Thoracic aorta (tissue), 2 donors: Measurements from ENCODE around the gene SCP2. TPM values are rescaled to one million over a fixed set of nuclear protein-coding genes. Genes with fewer than 3 reads are reported as not detected.

Experiments
- ATAC-seq: fragments of 150-250 bp; one replicate; pipeline ENCODE4 v1.8.0; 2017; ENCODE audit warnings: low read depth; ENCODE audit not compliant: insufficient number of reproducible peaks, low FRiP score
- DNase-seq: peaks from one replicate; pipeline ENCODE4 v3.0.0-alpha.2; 2020; ENCODE audit warnings: low spot score
- H3K27ac ChIP-seq, 2 donors: fragments of 200-600 bp; sonication (generic); 1 replicate in 1 of 2; 2 replicates in 1 of 2; pipeline ENCODE4 v1.5.1; 2016; ENCODE audit warnings: mild to moderate bottlenecking in 2 of 2, moderate library complexity in 2 of 2
- H3K27me3 ChIP-seq: fragments of 200-600 bp; sonication (generic); replicated peaks from 2 replicates; pipeline ENCODE4 v1.6.0; 2016; ENCODE audit warnings: mild to moderate bottlenecking; ENCODE audit not compliant: insufficient read depth
- H3K36me3 ChIP-seq: fragments of 200-600 bp; sonication (generic); one replicate; pipeline ENCODE4 v1.5.1; 2016
- H3K4me1 ChIP-seq, 2 donors: fragments of 200-600 bp; sonication (generic); 1 replicate in 1 of 2; 2 replicates in 1 of 2; pipeline versions ENCODE4 v1.5.1 to v1.6.0; 2016; ENCODE audit warnings: low read depth in 2 of 2, mild to moderate bottlenecking in 1 of 2; ENCODE audit not compliant: control insufficient read depth in 1 of 2
- H3K4me3 ChIP-seq: fragments of 200-600 bp; sonication (generic); 2 replicates; pipeline ENCODE4 v1.5.1; 2016; ENCODE audit warnings: mild to moderate bottlenecking
- H3K9me3 ChIP-seq: fragments of 200-600 bp; sonication (generic); 2 replicates; pipeline ENCODE4 v1.5.1; 2016
- CTCF ChIP-seq: fragments of 200-600 bp; sonication (generic); IDR thresholded peaks from one replicate; pipeline ENCODE4 v1.5.1; 2019; ENCODE audit warnings: antibody characterized with exemption
- total RNA-seq, 2 donors: library from RNA; depleted of rRNA; stranded (reverse); fragments of >200 nt; gene quantifications; one replicate each; pipeline versions ENCODE4 v1.1.0 to v1.2.3, GENCODE V29; 2016

SCP2 gene
- total RNA-seq, 2 donors from 2014 or later, result 75.1 to 99.9 TPM

- ATAC-seq, result no peak
- Histone ChIP-seq H3K27ac (no peak overlapping the region), H3K9me3 (no peaks in the 10 kb centered on the region)
Observed at GRCh38 chr1:53023546-53023945, 96.5 kb downstream of the SCP2 start.

GRCh38 chr1:53024117-53024516 lies 97.0 kb downstream of the SCP2 start:
- Histone ChIP-seq H3K27ac (no peak overlapping the region), H3K36me3 (peaks cover 2% of the 10 kb centered on the region), H3K4me3 (no peak overlapping the region), H3K4me1 (peaks cover 4 to 10% of the 10 kb centered on the region in 2 donors), H3K9me3 (no peaks in the 10 kb centered on the region), H3K27me3 (no peaks in the 10 kb centered on the region)
- no peak for ATAC-seq
- TF ChIP-seq CTCF, result no peak
- DNase-seq, result no peak

More at GRCh38 chr1:53023546-53023945, 96.5 kb downstream of the SCP2 start:
- Histone ChIP-seq H3K4me1 (peaks cover 4 to 10% of the 10 kb centered on the region in 2 donors), H3K36me3 (peaks cover 2% of the 10 kb centered on the region), H3K4me3 (no peak overlapping the region), H3K27me3 (no peaks in the 10 kb centered on the region)
- TF ChIP-seq CTCF, result no peak
- DNase-seq, result no peak

GRCh38 chr1:53025034-53025768 lies 98.1 kb downstream of the SCP2 start:
- H3K27ac ChIP-seq, result no peak overlapping the region
- H3K27me3 ChIP-seq, result no peaks in the 10 kb centered on the region
- no peak overlapping the region for H3K4me3 ChIP-seq
- H3K9me3 ChIP-seq, result no peaks in the 10 kb centered on the region
- H3K4me1 ChIP-seq, result peaks cover 4 to 10% of the 10 kb centered on the region in 2 donors
- TF ChIP-seq CTCF, result no peak
- no peak for DNase-seq
- peaks cover 10% of the 10 kb centered on the region for H3K36me3 ChIP-seq
- no peak for ATAC-seq

GRCh38 chr1:53025769-53026112 lies 98.7 kb downstream of the SCP2 start:
- no peak overlapping the region for H3K27ac ChIP-seq
- no peak for ATAC-seq
- no peak for TF ChIP-seq CTCF
- H3K36me3 ChIP-seq, result peaks cover 10% of the 10 kb centered on the region
- peaks cover 4 to 10% of the 10 kb centered on the region in 2 donors for H3K4me1 ChIP-seq
- no peak for DNase-seq
- H3K9me3 ChIP-seq, result no peaks in the 10 kb centered on the region
- no peak overlapping the region for H3K4me3 ChIP-seq
- no peaks in the 10 kb centered on the region for H3K27me3 ChIP-seq

GRCh38 chr1:53026254-53026653 lies 99.2 kb downstream of the SCP2 start:
- H3K36me3 ChIP-seq, result peaks cover 10% of the 10 kb centered on the region
- DNase-seq (no peak), ATAC-seq (no peak)
- no peak for TF ChIP-seq CTCF
- H3K27ac ChIP-seq, result no peak overlapping the region
- H3K4me1 ChIP-seq, result peaks cover 2 to 10% of the 10 kb centered on the region in 2 donors
- H3K9me3 ChIP-seq, result no peaks in the 10 kb centered on the region
- no peak overlapping the region for H3K4me3 ChIP-seq
- no peaks in the 10 kb centered on the region for H3K27me3 ChIP-seq
